HG02840 (cell line): ENCODE results near the gene ARHGAP1.

Experiments
- ATAC-seq: cut with Tn5 transposase; IDR thresholded peaks from one replicate; pipeline ENCODE4 v1.9.1; 2021; ENCODE audit warnings: mild to moderate bottlenecking, moderate library complexity, moderate number of reproducible peaks; ENCODE audit not compliant: unreplicated experiment, low FRiP score

The ARHGAP1 gene

DNA sequence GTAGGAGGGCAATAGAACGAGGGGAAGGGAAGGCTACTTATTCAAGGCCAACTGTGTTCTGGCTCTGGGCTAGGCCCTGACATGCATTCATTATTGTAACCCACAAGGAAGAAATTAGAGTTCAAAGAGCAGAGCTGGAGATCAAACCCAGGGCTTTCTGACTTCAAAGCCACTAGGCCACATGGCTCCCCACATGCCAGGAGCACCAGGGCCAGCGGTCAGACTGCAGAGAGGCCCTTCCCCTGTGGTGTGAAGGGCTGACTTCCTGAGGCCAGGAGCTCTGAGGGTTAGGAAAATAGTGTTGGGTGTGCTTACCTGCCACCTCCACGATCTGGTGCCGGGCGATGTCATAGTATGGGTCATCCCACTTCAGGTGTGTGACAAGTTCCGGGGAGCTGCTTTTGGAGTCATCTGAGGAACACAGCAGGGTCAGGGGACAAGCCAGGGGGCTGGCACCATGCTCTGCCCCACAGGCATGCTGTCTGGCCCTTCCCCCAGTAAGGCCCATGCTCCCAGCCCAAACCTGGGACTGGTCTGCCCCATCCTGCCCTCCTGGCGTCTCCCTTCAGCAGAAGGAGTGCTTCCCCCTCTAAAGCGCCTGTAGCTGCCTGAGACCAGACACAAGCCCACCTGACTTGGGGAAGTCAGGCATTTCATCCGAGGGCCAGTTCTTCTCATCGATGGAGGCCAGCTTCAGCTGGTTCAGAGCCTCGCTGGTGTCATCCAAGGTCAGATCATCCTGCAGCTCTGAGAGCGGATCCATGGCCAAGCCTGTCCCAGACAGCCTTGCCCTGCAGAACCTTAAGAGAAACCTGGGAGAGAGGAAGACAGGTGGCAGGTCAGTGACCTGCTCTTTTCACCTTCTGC is 4.8 kb downstream of the ARHGAP1 start:
- ATAC-seq = no peak

DNA sequence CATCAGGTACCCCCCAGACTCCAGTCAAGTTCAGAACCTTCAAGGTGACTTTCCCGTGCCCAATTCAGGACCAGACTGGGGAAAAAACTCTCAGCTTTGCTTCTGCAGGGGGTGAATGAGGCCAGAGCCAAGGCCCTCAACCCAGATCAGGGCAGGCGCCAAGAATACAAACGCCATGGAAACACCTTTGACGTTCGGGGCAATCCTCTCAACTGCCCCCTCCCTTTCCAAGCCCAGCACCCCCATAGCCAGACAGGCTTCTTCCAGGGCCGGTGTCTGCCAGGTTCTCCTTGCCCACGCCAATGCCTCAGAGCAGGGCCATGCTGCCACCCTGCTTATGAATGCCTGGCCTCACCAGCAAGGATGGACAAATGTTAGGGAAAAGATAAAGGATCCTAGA is 5.8 kb downstream of the ARHGAP1 start:
- ATAC-seq = no peak

DNA sequence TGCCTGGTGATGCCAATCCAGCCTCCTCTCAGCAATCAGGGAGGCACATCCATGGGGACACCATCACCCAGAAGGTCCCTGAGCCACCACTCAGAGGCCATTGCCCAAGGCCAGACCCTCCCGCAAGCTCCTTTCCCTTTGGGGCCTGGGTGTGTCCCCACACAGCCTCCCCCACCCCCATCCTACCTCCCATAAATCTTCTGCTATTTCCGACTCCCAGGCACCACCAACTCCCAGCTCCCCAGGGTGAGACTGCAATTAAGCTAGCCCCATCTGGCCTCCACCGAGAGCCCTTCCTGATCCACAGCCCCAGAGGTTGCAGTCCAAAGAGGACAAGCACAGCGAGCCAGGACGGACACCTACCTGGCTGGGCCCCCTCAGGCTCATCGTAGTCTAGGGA is 6.3 kb downstream of the ARHGAP1 start:
- ATAC-seq = no peak

DNA sequence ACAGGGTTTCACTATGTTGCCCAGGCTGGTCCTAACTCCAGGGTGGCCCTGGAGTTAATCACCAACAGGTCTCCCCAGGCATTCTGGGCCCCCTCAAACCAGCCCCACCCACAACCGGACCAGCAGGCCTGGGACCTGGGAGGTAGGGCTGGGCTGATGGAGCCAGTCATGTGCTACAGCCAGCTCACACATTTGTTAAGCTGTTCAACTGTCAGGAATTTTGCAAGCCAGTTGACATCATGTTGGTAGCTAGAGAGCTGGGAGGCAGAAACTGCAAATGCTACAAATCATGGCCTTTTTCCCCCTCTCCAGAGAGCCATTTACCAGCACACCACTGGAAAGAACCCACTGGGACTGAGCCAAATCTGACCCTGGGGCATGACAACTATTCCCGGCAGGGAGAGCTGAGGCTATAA is 6.8 kb downstream of the ARHGAP1 start:
- no peak for ATAC-seq

DNA sequence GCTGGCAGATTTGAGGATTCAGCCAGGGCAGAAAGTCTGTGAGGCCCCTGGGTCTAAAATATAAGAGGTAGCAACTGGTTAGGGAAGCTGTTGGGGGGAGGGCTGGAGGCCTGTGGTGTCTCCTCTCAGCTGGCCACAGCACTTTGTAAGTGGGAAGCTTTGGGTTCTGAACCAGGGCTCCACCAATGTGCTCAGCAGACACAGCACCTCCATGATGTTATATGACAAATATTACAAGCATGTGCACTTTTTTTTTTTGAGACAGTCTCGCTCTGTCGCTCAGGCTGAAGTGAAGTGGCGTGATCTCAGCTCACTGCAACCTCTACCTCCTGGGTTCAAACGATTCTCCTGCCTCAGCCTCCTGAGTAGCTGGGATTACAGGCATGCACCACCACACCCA is 8.0 kb downstream of the ARHGAP1 start:
- no peak for ATAC-seq

DNA sequence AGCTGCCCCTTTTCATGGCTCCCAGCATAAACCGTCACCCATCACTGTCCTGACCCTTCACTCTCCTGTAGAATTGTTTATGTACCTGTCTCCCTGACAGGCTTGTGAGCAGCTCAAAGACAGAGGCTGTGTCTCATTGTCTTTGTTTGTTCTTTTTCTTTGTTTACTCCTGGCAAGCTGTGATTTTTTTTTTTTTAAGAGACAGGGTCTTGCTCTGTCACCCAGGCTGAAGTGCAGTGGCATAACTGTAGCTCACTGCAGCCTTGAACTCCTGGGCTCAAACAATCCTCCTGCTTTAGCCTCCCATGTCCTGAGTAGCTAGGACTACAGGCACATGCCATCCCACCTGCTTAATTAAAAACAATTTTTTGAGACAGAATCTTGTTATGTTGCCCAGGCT is 9.7 kb downstream of the ARHGAP1 start:
- ATAC-seq = no peak

DNA sequence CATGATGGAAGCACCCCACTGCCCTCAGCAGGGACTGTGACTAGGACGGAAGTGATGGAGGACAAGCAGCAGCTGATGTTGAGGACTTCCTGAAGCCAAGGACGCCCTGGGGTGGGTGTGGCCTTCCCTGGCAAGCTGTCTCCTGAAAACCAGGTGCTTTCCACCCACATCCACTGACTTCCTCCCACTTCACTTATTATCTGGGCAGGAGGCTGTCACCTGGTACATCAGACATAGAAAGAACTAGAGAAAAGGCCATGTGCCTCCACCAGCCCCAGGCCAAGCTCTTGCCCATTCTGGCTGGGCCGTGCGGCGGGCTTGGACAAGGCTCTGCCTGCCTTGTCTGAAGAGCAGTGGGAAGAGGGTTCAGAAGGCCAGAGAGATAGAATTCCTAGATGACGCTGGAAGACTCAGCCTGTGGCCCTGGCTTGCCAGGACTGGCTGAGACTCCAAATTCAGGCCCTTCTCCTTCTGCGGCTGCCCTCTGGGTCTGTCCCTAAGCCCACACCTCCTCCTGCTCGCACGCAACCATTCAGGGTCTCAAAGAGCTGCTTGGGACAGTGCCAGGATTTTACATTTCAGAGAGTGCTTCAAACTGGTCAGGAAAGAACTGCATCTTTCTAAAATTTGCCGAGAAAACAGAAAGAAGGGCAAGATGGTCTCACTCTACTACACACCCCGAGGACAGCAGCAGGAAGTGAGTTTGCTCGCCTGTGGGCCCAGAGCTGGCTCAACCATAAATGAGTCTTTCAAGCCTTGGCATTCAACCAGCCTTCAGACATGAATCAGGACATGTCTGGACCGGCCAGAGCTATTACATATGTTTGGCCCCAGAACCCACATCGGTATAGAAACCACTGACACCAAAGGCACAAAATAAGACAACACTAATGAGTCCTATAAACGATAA is 13.3 kb downstream of the ARHGAP1 start:
- no peak for ATAC-seq

DNA sequence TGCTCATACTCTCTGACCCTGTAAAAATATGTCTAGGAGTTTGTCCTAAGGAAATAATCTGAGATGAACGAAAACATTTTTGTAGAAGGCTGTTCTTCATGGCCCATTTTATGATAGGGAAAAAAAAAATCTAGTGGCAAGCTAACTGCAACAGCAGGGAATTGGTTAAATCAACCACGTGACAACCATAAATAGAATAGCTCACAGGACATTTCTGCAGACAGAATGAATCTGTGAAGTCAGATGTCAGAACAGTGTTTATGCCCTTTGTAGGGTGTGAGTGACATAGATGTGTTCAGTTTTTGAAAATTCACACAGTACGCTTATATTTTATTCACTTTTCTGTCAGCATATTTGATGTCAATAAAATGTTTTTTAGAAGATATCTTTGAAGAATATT is 16.1 kb downstream of the ARHGAP1 start:
- ATAC-seq = no peak

DNA sequence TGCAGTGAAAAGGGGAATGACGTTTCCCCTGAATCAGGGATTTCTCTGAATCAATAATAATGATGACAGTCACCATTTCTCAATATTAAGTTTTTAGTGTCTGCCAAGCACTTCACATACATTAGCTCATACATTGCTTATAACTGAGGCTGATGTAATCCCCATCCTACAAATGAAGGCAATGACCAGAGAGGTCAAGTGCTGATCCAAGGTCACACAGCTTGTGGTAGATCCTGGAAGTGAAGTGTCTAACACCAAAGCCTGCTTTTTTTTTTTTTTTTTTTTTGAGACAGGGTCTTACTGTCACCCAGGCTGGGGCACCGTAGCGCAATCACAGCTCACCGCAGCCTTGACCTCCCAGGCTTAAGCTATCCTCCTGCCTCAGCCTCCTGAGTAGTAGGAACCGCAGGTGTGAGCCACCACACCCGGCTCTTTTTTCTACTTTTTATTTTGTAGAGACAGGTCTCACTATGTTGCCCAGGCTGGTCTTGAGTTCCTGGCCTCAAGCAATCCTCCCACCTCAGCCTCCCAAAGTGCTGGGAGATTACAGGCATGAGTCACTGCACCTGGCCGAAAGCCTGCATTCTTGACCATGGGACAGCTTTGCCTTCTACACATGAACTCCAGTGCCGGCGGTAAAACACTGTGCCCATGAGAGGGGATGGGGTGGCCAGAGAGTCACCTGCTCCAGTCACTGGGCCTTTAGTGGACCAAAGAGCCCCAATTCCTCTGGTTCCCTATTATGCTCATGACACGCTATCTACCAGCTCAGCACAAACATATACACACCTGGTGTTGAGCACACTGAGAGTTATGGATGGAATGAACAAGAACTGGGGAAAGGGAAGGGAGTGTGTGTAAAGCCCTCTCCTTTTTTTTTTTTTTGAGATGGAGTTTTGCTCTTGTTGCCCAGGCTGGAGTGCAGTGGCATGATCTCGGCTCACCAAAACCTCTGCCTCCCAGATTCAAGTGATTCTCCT is 17.4 kb downstream of the ARHGAP1 start:
- ATAC-seq = no peak

DNA sequence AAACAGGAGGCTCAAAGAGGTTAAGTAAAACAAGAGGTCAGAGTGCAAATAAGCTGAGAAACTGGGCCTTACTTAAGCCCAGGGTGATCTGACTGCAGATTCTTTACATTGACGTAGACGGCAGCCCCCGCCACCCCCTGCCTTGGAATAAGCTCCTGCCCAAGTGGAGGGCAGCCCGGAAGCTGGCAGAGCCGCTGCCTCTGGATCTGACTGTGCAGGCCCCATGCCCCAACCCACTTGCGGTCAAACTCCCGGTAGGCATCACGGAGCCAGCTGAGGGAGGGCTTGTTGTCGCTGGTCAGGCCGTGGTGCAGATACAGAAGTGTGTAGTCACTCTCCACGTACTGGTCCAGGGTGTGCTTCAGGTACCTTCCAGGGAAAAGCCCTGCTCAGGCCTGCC is 18.6 kb downstream of the ARHGAP1 start:
- no peak for ATAC-seq

DNA sequence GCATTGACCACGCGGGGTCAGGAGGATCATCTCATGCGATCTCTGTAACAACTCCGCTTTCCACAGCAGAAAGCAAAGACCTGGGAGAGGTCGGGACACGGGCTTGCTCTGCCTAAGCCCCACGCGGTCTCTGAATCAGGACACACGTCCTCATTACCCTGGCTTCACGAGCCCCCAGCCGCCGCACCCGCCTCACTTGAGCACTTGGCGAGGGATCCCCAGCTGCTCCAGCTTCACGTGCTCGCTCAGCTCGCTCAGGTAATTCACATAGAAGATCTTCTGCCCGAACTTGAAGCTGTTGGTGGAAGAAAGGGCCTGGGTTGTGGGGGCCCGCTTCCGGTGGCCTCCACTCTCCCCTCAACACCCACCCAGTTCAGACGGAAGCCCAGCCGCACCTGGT is 19.6 kb downstream of the ARHGAP1 start:
- no peak for ATAC-seq

DNA sequence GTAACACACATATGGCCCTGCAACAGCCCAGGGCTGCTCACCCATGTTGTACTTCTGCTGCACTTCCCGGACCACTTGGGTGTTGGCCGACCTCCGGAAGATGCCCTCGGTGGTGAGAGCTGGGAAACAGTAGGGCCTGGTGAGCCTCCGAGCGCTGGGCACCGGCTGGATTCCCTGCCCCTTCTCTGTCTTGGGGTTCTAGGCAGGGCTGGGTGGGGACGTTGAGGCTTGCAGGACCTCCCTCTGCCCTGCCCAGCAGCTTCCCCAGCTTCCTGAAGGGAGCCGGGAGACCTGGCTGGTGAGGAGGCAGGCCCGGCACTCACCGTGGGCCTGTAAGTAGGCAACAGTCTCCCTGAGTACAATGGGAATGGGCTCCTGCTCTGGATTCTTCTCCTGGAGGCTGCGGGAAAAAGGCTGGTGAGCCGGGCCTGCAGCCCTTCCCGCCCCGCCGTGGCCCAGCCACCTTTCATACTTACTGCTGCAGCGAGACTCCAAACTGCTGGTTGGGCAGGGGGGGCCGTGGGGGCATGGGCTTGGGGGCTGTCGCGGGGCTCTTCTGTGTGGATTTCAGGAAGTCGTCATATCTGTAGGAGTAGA is 20.2 kb downstream of the ARHGAP1 start:
- ATAC-seq = no peak

DNA sequence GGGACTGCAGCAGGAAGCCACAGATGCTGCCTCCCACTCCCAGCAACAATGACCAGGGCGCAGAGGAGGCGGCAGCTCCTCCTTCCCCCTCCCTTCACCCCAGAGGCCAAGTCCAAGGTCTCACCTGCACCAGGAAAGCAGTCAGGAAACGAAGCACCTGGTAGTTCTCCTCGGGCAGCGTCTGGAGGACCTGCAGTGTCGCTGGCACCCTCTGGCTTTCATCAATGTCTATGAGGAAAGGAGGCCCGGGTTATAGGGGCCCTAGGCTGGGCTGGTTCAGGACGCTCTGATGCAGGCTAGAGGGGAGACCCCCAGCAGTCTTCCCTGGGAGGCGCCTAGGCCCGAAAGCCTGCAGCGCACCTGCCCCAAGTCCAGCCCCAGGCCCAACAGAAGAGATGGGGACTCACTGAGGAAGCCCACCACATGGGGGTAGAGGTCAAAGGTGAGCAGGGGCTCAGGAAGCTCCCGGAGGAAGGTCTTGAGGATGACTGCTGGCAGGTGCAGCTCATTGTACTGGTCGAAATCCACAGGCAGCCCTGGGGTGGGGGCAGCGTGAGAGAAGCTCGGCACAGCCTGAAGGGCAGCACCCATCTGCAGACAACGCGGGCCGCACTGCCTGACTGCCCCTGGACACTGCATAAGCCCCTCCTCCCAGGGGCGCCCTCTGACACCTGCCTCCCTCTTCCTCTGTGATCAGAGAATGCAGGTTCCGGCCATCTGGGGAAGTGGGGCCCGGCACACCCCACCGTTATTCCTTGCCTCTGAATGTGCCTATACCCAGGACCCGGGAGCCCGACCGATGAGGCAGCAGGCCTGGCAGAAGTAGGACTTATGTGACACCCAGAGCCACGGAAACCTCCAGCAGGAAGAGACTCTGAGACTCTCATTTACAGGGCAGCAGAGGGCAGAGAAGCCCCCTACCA is 20.9 kb downstream of the ARHGAP1 start:
- no peak for ATAC-seq

DNA sequence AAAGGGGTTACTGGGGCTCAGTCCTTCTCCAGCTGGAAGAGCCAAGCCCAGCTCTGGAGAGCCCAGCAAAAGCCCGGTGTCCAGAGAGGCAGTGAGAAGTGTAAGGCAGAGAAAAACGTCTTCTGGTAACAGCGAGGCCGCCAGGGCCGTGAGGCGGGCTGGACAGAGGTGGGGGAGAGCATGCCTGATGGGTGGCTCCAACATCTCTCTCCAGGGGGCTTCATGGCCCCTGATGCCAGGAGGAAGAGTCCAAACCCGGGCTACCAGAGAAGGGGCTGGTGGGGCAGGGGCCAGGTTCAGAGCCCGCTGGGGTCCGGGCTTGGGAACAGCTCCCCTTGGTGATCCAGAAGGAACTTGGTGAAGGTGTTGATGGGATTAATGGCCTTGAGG is 21.7 kb downstream of the ARHGAP1 start:
- ATAC-seq = no peak

DNA sequence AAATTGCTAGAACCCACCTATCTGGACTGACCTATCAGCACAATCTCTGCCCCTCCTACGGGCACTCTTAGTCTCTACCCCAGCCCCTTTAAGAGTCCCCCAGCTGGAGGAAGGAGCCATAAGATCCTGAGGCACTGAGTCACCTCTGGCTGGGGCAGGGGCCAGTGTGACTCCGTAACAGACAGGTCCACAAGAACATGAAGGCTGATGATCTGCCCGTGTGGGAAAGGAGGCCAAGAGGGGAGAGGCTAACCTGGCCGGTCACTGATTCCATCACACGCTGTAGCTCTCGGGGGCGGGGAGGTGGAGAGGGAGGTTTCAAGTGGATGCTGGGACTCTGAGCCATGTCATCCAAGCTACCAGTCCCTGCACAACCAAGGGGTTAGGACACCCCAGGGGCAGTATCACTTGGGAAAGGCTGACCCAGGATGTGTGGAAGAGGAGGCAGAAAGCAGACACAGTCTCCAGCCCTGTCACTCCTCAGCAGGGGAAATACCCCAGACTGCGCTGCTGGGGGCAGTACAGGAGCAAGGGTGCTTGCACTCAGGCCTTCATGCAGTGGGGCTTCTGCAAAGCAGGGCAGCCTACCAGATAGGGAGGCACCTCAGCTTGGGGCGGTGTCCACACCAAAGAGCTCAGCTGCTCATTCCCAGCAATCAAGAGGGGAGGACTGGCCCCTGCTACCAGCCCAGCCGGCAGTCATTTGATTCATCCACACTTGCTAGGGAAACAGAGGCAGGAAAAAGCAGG is 22.3 kb downstream of the ARHGAP1 start:
- ATAC-seq = no peak

DNA sequence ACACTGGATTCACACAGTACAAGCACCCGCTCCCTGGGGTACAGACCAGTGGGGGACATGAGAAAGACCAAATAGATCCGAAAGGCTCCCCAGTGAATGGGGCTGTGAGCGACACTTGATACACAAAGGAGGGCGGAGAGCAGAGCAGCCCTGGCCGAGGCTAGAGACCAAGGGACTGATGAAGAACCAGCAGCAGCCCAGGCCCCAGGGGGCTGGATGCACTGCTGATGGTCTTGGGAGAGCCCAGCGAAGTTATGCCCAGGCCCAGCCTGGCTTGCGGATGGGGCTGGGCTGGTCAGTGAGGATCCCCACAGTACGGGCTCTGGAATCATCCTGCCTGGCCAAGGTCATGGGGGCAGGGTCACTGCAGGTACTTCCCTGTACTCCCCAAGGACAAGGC is 23.2 kb downstream of the ARHGAP1 start:
- ATAC-seq = no peak

DNA sequence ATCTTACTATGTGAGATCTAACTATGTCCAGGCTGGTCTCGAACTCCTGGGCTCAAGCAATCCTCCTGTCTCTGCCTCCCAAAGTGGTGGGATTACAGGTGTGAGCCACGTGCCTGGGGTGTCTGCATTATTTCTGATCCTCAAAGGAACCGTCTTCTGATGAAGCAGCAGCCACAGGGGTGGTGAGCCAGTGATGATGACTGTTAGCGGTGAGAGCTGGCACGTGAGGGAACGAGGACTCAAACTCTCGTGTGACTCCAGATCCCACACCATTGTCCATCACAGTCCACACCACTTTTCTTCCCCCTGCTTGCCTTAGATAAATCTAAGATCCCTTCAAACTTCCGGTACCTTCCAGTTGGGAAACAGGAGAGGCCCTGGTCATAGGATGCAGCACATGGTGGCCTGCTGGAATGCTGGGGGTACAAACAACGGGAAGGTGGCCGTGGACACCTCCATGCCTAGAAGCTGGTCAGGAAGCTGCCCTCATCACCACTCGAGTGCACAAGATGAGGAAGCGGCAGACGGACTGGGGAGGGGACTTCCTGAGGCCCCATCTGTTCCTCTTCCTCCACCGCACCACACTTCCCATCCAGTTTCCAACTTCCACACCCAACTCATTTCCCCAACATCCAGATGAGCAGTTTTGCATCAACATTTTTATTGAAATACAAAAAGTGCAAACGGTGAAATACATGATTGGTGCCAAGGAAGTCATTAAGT is 23.8 kb downstream of the ARHGAP1 start:
- no peak for ATAC-seq

DNA sequence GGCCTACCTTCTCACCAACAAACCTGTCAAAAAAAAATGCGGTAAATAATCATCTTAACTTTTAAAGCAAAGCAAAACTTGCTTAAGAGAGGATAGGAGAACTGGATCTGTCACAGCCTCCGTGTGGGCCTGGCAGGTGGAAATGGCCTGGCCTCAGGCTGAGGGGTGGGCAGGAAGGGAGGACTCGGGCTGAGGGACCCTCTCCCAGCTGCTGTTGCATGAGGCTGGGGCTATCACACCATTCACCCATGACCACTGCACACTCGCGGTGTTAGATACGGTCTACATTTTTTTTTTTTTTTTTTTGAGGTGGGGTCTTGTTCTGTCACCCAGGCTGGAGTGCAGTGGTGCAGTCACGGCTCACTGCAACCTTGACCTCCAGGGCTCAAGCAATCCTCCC is 24.5 kb downstream of the ARHGAP1 start:
- ATAC-seq = no peak
